Measurements from ENCODE around the gene RNF213. TPM values are rescaled to one million over a fixed set of nuclear protein-coding genes. Genes with fewer than 3 reads are reported as not detected.

Gene RNF213
- total RNA-seq, 1 experiment from 2014 or later = 179 TPM

DNA sequence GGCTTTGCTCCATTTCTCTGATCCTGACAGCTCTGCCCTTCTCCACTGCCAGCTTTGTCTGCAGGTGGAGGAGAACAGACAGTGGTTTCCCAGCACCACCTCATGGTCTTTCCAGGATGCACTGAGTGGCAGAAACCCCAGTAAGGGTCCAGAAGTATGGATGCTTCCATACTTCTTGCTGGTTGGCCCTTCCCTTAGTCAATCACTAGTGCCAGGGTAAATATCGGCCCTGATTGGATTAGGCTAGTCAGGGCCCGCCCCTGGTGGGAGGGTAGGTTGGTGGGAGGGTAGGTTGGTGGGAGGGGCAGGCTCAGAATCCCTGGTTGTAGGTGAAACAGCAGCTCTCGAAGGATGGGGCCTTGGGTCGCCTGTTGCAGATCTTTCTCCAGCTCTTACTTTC is 10.2 kb downstream of the RNF213 start:
- CTCF ChIA-PET = no interaction called here
- Histone ChIP-seq H4K20me1 (ENCODE audit: insufficient read depth) (no peaks in the 10 kb centered on the region), H3K4me1 (replicated peaks; ENCODE audit: insufficient read depth) (no peaks in the 10 kb centered on the region), H2AFZ (no peak overlapping the region), H3K9me3 (ENCODE audit: insufficient read depth, low read depth) (no peaks in the 10 kb centered on the region), H3F3A (ENCODE audit: insufficient read depth, low read depth) (no peaks in the 10 kb centered on the region), H3K36me3 (ENCODE audit: low read depth) (no peaks in the 10 kb centered on the region), H3K9me2 (ENCODE audit: insufficient read depth) (no peaks in the 10 kb centered on the region), H3K27ac (no peak overlapping the region), H3K79me2 (ENCODE audit: low read depth) (no peaks in the 10 kb centered on the region), H3K27me3 (ENCODE audit: insufficient read depth, low read depth) (no peaks in the 10 kb centered on the region), H3K4me2 (no peak overlapping the region), H3K4me3 (no peak overlapping the region)
- no TSS peak for BruUV-seq (replicated peaks)
- TF ChIP-seq CTCF (conservative IDR thresholded peaks at IDR 0.05) (no peak), EZH2 (IDR thresholded peaks at IDR 0.05; ENCODE audit: low read depth) (no peak)
- peak in 1 of 2 experiments; percentile 15 for DNase-seq
- POLR2A ChIA-PET (ENCODE audit: unreplicated experiment) = interaction anchor here (0.6 kb wide), 1 partner anchor 15 kb away, joined by 4 read pairs; no protein-coding TSS in a partner anchor
- intact Hi-C loops (cut with micrococcal nuclease; ENCODE audit: unreplicated experiment) = no loop called here

- no peaks in the 10 kb centered on the region for H3K9me2 ChIP-seq (ENCODE audit: insufficient read depth)
- no TSS peak for BruUV-seq (replicated peaks)
- H3K27me3 ChIP-seq (ENCODE audit: insufficient read depth, low read depth) = no peaks in the 10 kb centered on the region
- ChIA-PET CTCF (no interaction called here), POLR2A (ENCODE audit: unreplicated experiment) (interaction anchor here (0.7 kb wide), 1 partner anchor 801 kb away, joined by 3 read pairs; no protein-coding TSS in a partner anchor)
- TF ChIP-seq CTCF (conservative IDR thresholded peaks at IDR 0.05) (no peak), EZH2 (IDR thresholded peaks at IDR 0.05; ENCODE audit: low read depth) (no peak)
- intact Hi-C loops (cut with micrococcal nuclease; ENCODE audit: unreplicated experiment) = no loop called here
- DNase-seq = no peak
- H3K4me2 ChIP-seq = no peak overlapping the region
- no peaks in the 10 kb centered on the region for H3K4me1 ChIP-seq (replicated peaks; ENCODE audit: insufficient read depth)
- no peak overlapping the region for H2AFZ ChIP-seq
- H3K9me3 ChIP-seq (ENCODE audit: insufficient read depth, low read depth) = no peaks in the 10 kb centered on the region
- H3K36me3 ChIP-seq (ENCODE audit: low read depth) = no peaks in the 10 kb centered on the region
- H3K79me2 ChIP-seq (ENCODE audit: low read depth) = no peaks in the 10 kb centered on the region
- H3F3A ChIP-seq (ENCODE audit: insufficient read depth, low read depth) = no peaks in the 10 kb centered on the region
- H3K27ac ChIP-seq = no peak overlapping the region
- H4K20me1 ChIP-seq (ENCODE audit: insufficient read depth) = no peaks in the 10 kb centered on the region
- no peak overlapping the region for H3K4me3 ChIP-seq
These were observed 11.7 kb downstream of the RNF213 start for GRCh38 chr17:80272366-80272765.

GRCh38 chr17:80274331-80274730 is 13.7 kb downstream of the RNF213 start:
- BruUV-seq (replicated peaks) = no TSS peak
- no peak overlapping the region for H2AFZ ChIP-seq
- POLR2A ChIA-PET (ENCODE audit: unreplicated experiment) = no interaction called here
- no peaks in the 10 kb centered on the region for H3K4me1 ChIP-seq (replicated peaks; ENCODE audit: insufficient read depth)
- H3K27ac ChIP-seq = no peak overlapping the region
- H3K4me2 ChIP-seq = no peak overlapping the region
- TF ChIP-seq CTCF (conservative IDR thresholded peaks at IDR 0.05) (no peak), EZH2 (IDR thresholded peaks at IDR 0.05; ENCODE audit: low read depth) (no peak)
- intact Hi-C loops (cut with micrococcal nuclease; ENCODE audit: unreplicated experiment) = no loop called here
- H3K79me2 ChIP-seq (ENCODE audit: low read depth) = no peaks in the 10 kb centered on the region
- no peak for DNase-seq
- no peaks in the 10 kb centered on the region for H3K9me2 ChIP-seq (ENCODE audit: insufficient read depth)
- H3F3A ChIP-seq (ENCODE audit: insufficient read depth, low read depth) = no peaks in the 10 kb centered on the region
- no peaks in the 10 kb centered on the region for H3K9me3 ChIP-seq (ENCODE audit: insufficient read depth, low read depth)
- H4K20me1 ChIP-seq (ENCODE audit: insufficient read depth) = no peaks in the 10 kb centered on the region
- CTCF ChIA-PET = no interaction called here
- no peak overlapping the region for H3K4me3 ChIP-seq
- no peaks in the 10 kb centered on the region for H3K36me3 ChIP-seq (ENCODE audit: low read depth)
- H3K27me3 ChIP-seq (ENCODE audit: insufficient read depth, low read depth) = no peaks in the 10 kb centered on the region

Measured in PC-9 (cell line).